Esophagus squamous epithelium (tissue), 4 donors: Measurements from ENCODE around the gene ALG8.

Experiments
- CTCF ChIP-seq, 6 experiments: fragments of 450-650 bp in 4 of 6; fragments of 200-600 bp in 2 of 6; sonication (generic) in 2 of 6; IDR thresholded peaks; one replicate each; pipeline ENCODE4 v1.5.1; 2016 to 2019; ENCODE audit warnings: antibody characterized with exemption in 6 of 6, mild to moderate bottlenecking in 4 of 6, moderate library complexity in 4 of 6
- POLR2A ChIP-seq, 4 donors: fragments of 450-650 bp; IDR thresholded peaks; one replicate each; pipeline ENCODE4 v1.6.1; 2017; ENCODE audit warnings: antibody characterized with exemption in 4 of 4, mild to moderate bottlenecking in 4 of 4, moderate library complexity in 3 of 4

- TF ChIP-seq CTCF (IDR thresholded peaks at IDR 0.05) (no peak), POLR2A (IDR thresholded peaks at IDR 0.05) (no peak)
Observed at GRCh38 chr11:78110351-78110750, 29.1 kb downstream of the ALG8 start.
